Measurements from ENCODE around the gene CHPF.

GRCh38 chr2:219562049-219563020 lies 18.7 kb upstream of the CHPF start:
- TF ChIP-seq GATA3 (IDR thresholded peaks at IDR 0.05; ENCODE audit: low read depth, low read length) (no peak), GATA2 (IDR thresholded peaks at IDR 0.05; ENCODE audit: low read depth, low read length) (no peak)

All from SH-SY5Y (cell line).